ENCODE results near the gene EMC7. TPM values are rescaled to one million over a fixed set of nuclear protein-coding genes. Genes with fewer than 3 reads are reported as not detected.

The EMC7 gene
- total RNA-seq (10 to 100 TPM; 40.5 to 47.1 TPM), polyA plus RNA-seq (ENCODE audit: insufficient read length in 2 of 2) (100 to 1,000 TPM in 1 of 2 donors, 10 to 100 TPM in 1; 97.4 to 101 TPM)
- long read RNA-seq, donor 1, transcript EMC7-201 (5 exons, 1,155 nt) = major isoform, 137 of 154 reads
- long read RNA-seq, donor 1, partial matches to known transcripts = 10 of 154 reads
- long read RNA-seq, donor 1, other reads (novel, unspliced or antisense) = 6 of 154 reads
- long read RNA-seq, donor 2, transcript EMC7-201 (5 exons, 1,155 nt) = major isoform, 27 of 28 reads
- long read RNA-seq, donor 2, partial matches to known transcripts = 0 of 28 reads
- long read RNA-seq, donor 2, other reads (novel, unspliced or antisense) = 0 of 28 reads
- long read RNA-seq, donor 3, transcript EMC7-201 (5 exons, 1,155 nt) = major isoform, 33 of 34 reads
- long read RNA-seq, donor 3, partial matches to known transcripts = 0 of 34 reads
- long read RNA-seq, donor 3, other reads (novel, unspliced or antisense) = 0 of 34 reads
- long read RNA-seq, donor 4, transcript EMC7-201 (5 exons, 1,155 nt) = major isoform, 109 of 110 reads
- long read RNA-seq, donor 4, partial matches to known transcripts = 0 of 110 reads
- long read RNA-seq, donor 4, other reads (novel, unspliced or antisense) = 0 of 110 reads

DNA sequence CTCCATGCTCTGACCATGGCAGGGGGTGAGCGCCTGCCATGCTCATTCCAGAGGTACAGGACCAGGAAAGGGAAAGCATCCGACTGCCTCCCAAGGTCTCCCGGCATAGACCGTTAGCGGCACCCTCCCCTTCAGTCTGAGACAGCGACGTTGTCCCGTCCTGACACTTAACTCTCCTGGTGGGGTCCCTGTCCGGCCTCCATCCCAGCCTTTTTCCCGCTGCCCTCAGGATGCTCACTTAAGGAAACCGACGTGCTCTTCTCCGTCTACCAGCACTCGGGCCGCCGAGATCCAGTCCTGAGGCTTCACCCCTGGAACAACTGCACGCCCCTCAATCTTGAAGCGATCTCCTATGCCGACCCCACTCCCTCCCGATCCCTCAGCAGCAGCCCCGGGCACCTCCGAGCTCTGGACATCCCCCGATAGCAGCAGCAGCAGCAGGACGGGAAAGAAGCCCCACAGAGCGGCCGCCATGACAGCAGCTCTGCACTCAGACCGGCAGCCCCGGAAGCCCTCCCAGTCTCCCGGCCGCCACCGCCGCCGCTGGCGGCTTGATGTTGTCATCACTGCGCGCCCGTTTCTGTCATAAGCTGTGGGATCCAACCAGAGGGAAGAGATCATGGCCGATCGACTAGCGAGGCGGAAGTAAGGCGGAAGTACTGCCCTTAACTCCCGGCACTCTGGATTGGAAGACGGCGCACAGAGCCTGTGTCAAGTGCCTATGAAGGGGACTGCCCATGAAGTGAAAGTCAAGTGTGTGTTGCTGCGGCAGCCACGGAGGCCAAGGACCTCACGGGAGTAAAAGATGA is at the start of gene EMC7, which contains the start of gene PGBD4:
TSS of gene EMC7 (minus strand) at position 497 of the 809 bp plus-strand sequence. CDS start at position 474, 23 bp downstream.
TSS of gene PGBD4 (plus strand) at position 718 of the 809 bp plus-strand sequence. CDS start 449 bp downstream, outside the sequence.
- Histone ChIP-seq H3K27me3 (ENCODE audit: control insufficient read depth, insufficient read depth, low read length) (no peaks in the 10 kb centered on the region), H3K4me1 (ENCODE audit: control insufficient read depth, insufficient read depth, low read length) (peaks cover 8% of the 10 kb centered on the region), H3K4me3 (ENCODE audit: low read depth, low read length) (peak within 1 kb of the TSS; percentile 94), H3K36me3 (ENCODE audit: control insufficient read depth, insufficient read depth, low read length) (no peaks in the 10 kb centered on the region), H3K27ac (ENCODE audit: low read depth, low read length) (peak within 1 kb of the TSS; percentile 93), H3K9me3 (ENCODE audit: control insufficient read depth, insufficient read depth, low read length) (no peaks in the 10 kb centered on the region)
- WGBS (ENCODE audit: insufficient coverage) = 0% methylated on average over 46 of the region's 48 CpGs
- peak; percentile 96 to 99 (median 98) for DNase-seq (ENCODE audit: low read depth in 4 of 6, low spot score in 6 of 6)

DNA sequence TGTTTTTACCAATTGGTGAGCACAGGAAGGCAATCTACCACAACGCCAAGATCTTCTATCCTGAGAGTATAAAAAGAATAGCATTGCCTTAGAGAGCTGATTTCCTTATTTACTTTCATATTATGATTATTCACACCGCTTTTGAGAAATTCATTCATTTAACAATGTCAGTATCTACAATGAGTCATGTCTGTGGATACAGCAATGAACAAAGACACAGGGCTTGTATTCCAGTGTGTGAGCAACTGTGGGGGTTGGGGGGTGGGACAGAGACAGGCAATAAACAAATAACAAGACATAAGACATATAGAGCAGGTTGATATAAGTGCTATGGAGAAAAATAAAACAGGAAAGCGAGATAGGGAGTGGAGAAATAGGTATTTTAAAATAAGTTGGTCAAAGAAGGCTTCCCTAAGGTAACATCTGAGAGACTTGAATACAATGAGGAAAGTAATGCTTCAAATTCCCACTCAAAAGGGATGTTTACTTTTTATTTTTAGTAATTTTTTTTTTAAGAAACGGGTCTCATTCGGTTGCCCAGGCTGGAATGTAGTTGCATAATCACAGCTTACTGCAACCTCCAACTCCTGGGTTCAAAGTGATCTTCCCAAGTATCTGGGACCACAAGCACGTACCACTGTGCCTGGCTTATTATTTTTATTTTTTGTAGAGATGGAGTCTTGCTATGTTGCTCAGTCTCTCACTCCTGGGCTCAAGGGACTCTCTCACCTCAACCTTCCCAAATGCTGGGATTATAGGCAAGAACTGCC is 45.9 kb upstream of the EMC7 start:
- H3K9me3 ChIP-seq (ENCODE audit: control insufficient read depth, insufficient read depth, low read length) = no peaks in the 10 kb centered on the region
- H3K27me3 ChIP-seq (ENCODE audit: control insufficient read depth, insufficient read depth, low read length) = no peaks in the 10 kb centered on the region
- no peak overlapping the region for H3K4me3 ChIP-seq (ENCODE audit: low read depth, low read length)
- WGBS (ENCODE audit: insufficient coverage) = no CpG with 5 or more reads among the region's 6 CpGs
- no peaks in the 10 kb centered on the region for H3K4me1 ChIP-seq (ENCODE audit: control insufficient read depth, insufficient read depth, low read length)
- H3K27ac ChIP-seq (ENCODE audit: low read depth, low read length) = no peak overlapping the region
- peaks cover 49% of the 10 kb centered on the region for H3K36me3 ChIP-seq (ENCODE audit: control insufficient read depth, insufficient read depth, low read length)
- DNase-seq (ENCODE audit: low read depth in 4 of 6, low spot score in 6 of 6) = no peak

DNA sequence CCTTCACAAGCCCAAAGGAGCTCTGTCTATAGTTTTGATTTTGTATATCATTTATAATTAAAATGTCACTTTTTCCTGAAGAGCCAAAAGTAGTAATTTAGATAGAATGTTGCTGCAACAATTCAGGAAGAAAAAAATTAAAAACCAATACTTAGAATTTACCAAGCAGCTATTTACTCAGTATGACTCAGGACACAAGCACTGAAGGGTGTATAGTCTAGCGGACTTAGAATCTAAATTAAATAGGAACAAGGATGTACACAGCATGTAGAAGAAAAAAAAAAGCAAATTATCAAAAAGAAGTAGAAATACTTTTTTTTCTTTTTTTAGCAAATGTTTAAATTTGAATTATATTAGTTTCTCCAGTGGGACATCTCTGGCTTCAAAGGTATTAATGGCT is 31.8 kb upstream of the EMC7 start:
- H3K4me3 ChIP-seq (ENCODE audit: low read depth, low read length) = no peak overlapping the region
- no peaks in the 10 kb centered on the region for H3K4me1 ChIP-seq (ENCODE audit: control insufficient read depth, insufficient read depth, low read length)
- no peak overlapping the region for H3K27ac ChIP-seq (ENCODE audit: low read depth, low read length)
- no peak for DNase-seq (ENCODE audit: low read depth in 4 of 6, low spot score in 6 of 6)
- no peaks in the 10 kb centered on the region for H3K27me3 ChIP-seq (ENCODE audit: control insufficient read depth, insufficient read depth, low read length)
- H3K36me3 ChIP-seq (ENCODE audit: control insufficient read depth, insufficient read depth, low read length) = peaks cover 4% of the 10 kb centered on the region
- no peaks in the 10 kb centered on the region for H3K9me3 ChIP-seq (ENCODE audit: control insufficient read depth, insufficient read depth, low read length)
- no CpG with 5 or more reads among the region's 1 CpG for WGBS (ENCODE audit: insufficient coverage)

DNA sequence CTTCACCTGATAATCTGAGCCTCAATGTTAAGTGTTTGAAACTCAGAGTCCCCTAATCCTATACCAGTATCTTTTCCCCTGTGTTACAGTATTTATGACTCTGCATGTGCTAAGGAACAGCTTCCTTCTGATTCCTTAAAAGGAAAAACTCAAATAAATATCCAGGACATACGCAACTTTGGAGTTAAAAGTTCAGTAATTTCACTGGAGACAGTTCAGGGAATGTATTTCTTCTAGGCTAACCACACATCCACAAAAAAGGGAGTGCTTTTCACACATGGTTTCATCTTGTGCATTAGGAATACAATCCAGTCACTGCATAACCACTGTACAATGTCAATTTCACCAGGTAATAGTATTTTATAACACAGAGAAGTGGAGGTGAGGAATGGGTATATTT is 31.2 kb upstream of the EMC7 start:
- H3K27ac ChIP-seq (ENCODE audit: low read depth, low read length) = no peak overlapping the region
- H3K9me3 ChIP-seq (ENCODE audit: control insufficient read depth, insufficient read depth, low read length) = no peaks in the 10 kb centered on the region
- H3K4me1 ChIP-seq (ENCODE audit: control insufficient read depth, insufficient read depth, low read length) = no peaks in the 10 kb centered on the region
- H3K27me3 ChIP-seq (ENCODE audit: control insufficient read depth, insufficient read depth, low read length) = no peaks in the 10 kb centered on the region
- no CpG with 5 or more reads among the region's 1 CpG for WGBS (ENCODE audit: insufficient coverage)
- DNase-seq (ENCODE audit: low read depth in 4 of 6, low spot score in 6 of 6) = no peak
- H3K36me3 ChIP-seq (ENCODE audit: control insufficient read depth, insufficient read depth, low read length) = peaks cover 3% of the 10 kb centered on the region
- H3K4me3 ChIP-seq (ENCODE audit: low read depth, low read length) = no peak overlapping the region

DNA sequence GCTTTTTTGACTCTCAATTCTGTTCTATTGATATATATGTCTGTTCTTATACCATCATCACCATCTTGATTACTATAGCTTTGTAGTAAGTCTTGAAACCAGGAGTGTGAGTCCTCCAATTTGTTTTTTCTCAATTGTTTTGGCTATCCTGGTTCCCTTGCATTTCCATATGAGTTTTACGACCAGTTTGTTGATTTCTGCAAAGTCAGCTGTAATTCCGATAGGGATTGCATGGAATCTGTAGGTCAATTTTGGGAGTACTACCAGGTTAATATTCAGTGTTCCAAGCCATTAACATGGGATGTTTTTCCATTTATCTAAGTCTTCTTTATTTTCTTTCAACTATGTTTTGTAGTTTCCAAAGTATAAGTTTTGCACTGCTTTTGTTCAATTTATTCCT is 27.2 kb upstream of the EMC7 start:
- Histone ChIP-seq H3K27ac (ENCODE audit: low read depth, low read length) (no peak overlapping the region), H3K4me3 (ENCODE audit: low read depth, low read length) (no peak overlapping the region), H3K9me3 (ENCODE audit: control insufficient read depth, insufficient read depth, low read length) (no peaks in the 10 kb centered on the region), H3K4me1 (ENCODE audit: control insufficient read depth, insufficient read depth, low read length) (no peaks in the 10 kb centered on the region), H3K27me3 (ENCODE audit: control insufficient read depth, insufficient read depth, low read length) (no peaks in the 10 kb centered on the region), H3K36me3 (ENCODE audit: control insufficient read depth, insufficient read depth, low read length) (no peaks in the 10 kb centered on the region)
- 100% methylated on average over 1 of the region's 2 CpGs for WGBS (ENCODE audit: insufficient coverage)
- DNase-seq (ENCODE audit: low read depth in 4 of 6, low spot score in 6 of 6) = no peak

DNA sequence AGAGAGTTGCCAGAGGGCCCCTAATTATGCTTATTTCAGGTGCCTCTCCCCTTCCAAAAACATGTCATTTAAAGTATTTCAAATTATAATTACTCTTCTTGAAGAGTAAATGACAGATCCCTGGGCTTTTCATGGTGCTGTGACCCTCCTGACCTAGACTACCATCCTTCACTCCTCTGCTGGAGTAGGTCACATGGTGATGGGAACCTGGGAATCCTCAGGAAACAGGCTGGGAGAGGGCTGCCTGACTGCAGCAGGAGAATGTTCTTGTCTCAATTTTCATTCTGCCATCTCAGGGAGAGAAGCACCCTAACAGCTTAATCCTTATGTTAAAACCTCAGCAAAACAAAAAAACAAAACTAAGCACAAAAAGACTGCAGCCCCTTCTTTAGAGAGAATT is 24.9 kb upstream of the EMC7 start:
- H3K27me3 ChIP-seq (ENCODE audit: control insufficient read depth, insufficient read depth, low read length) = no peaks in the 10 kb centered on the region
- H3K4me1 ChIP-seq (ENCODE audit: control insufficient read depth, insufficient read depth, low read length) = no peaks in the 10 kb centered on the region
- no peak overlapping the region for H3K4me3 ChIP-seq (ENCODE audit: low read depth, low read length)

DNA sequence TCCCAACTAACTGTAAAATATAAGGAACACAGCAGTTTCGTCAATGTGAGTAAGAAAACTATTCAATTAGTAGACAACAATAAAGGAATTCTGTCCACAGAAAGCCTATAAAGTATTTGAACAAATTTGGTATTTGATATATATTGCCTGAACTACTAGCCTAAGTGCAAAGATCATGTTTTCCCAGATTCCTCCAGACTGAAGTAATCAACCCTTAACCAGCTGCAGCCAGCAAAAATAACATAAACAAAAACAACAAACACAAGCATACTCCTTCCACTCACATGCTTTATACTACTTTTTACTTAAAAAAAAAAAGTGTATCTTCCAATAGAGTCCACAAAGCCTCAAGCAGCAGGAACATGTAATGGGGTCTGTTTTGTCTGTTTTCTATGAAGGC is 24.3 kb upstream of the EMC7 start:
- Histone ChIP-seq H3K27me3 (ENCODE audit: control insufficient read depth, insufficient read depth, low read length) (no peaks in the 10 kb centered on the region), H3K4me3 (ENCODE audit: low read depth, low read length) (no peak overlapping the region), H3K9me3 (ENCODE audit: control insufficient read depth, insufficient read depth, low read length) (no peaks in the 10 kb centered on the region), H3K36me3 (ENCODE audit: control insufficient read depth, insufficient read depth, low read length) (no peaks in the 10 kb centered on the region), H3K4me1 (ENCODE audit: control insufficient read depth, insufficient read depth, low read length) (no peaks in the 10 kb centered on the region), H3K27ac (ENCODE audit: low read depth, low read length) (no peak overlapping the region)
- WGBS (ENCODE audit: insufficient coverage) = no CpG with 5 or more reads among the region's 1 CpG
- no peak for DNase-seq (ENCODE audit: low read depth in 4 of 6, low spot score in 6 of 6)

More for the DNA sequence above, 24.9 kb upstream of the EMC7 start:
- DNase-seq (ENCODE audit: low read depth in 4 of 6, low spot score in 6 of 6) = no peak
- Histone ChIP-seq H3K27ac (ENCODE audit: low read depth, low read length) (no peak overlapping the region), H3K36me3 (ENCODE audit: control insufficient read depth, insufficient read depth, low read length) (no peaks in the 10 kb centered on the region), H3K9me3 (ENCODE audit: control insufficient read depth, insufficient read depth, low read length) (no peaks in the 10 kb centered on the region)

DNA sequence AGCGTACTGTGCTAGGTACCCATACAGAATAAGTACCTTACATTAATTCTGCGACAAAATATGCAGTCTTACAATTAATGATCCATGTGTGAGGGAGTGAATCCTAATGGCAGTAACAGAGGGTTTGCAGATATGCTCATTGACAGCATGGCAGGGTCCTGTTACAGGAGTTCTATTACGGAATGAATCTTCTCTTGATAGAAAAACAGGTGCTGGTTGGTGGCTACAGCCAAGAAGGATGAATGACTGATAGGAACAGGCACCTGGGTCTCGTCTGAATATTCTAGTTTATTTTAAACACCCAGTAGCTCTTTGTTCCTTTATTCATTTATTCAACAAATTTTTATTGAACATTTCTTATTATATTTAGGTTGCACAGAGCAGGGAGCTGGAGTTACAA is 23.0 kb upstream of the EMC7 start:
- Histone ChIP-seq H3K9me3 (ENCODE audit: control insufficient read depth, insufficient read depth, low read length) (no peaks in the 10 kb centered on the region), H3K27me3 (ENCODE audit: control insufficient read depth, insufficient read depth, low read length) (no peaks in the 10 kb centered on the region), H3K4me1 (ENCODE audit: control insufficient read depth, insufficient read depth, low read length) (no peaks in the 10 kb centered on the region), H3K27ac (ENCODE audit: low read depth, low read length) (no peak overlapping the region), H3K36me3 (ENCODE audit: control insufficient read depth, insufficient read depth, low read length) (no peaks in the 10 kb centered on the region), H3K4me3 (ENCODE audit: low read depth, low read length) (no peak overlapping the region)
- no peak for DNase-seq (ENCODE audit: low read depth in 4 of 6, low spot score in 6 of 6)
- 100% methylated on average over 1 of the region's 4 CpGs for WGBS (ENCODE audit: insufficient coverage)

DNA sequence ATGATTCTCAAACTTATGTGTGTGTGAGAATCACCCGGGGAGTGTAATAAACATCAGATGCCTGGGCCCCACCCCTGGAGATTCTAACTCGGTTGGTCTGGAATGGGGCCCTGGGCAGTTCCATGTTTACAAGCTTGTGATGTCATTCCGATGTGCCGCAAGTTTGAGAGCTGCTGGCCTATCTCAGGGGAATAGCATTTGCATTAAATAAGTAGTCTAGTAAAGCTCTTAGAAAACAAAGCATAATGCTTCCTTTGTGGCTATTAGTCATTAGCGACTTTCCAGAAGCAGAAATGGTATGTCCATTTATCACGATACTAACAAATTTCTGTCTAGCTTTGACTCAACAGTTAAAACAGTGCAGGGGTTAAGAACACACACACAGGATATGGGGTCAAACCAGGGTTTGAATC is 21.1 kb upstream of the EMC7 start:
- Histone ChIP-seq H3K27ac (ENCODE audit: low read depth, low read length) (no peak overlapping the region), H3K4me3 (ENCODE audit: low read depth, low read length) (no peak overlapping the region), H3K9me3 (ENCODE audit: control insufficient read depth, insufficient read depth, low read length) (no peaks in the 10 kb centered on the region), H3K36me3 (ENCODE audit: control insufficient read depth, insufficient read depth, low read length) (no peaks in the 10 kb centered on the region), H3K27me3 (ENCODE audit: control insufficient read depth, insufficient read depth, low read length) (no peaks in the 10 kb centered on the region), H3K4me1 (ENCODE audit: control insufficient read depth, insufficient read depth, low read length) (no peaks in the 10 kb centered on the region)
- 80% methylated on average over 6 of the region's 6 CpGs for WGBS (ENCODE audit: insufficient coverage)
- peak in 1 of 6 donors; percentile 7 for DNase-seq (ENCODE audit: low read depth in 4 of 6, low spot score in 6 of 6)

Measured in spinal cord (tissue), 10 donors.